Esophagus muscularis mucosa (tissue), 3 donors: ENCODE data around the gene RRP9.
A peak's percentile ranks its signal among the peaks of the same experiment; 100 is the strongest.

Experiments used
- POLR2A ChIP-seq: fragments of 450-650 bp; IDR thresholded peaks from one replicate; pipeline ENCODE4 v1.6.1; 2017; ENCODE audit warnings: antibody characterized with exemption, moderate library complexity, mild to moderate bottlenecking, low read depth
- POLR2AphosphoS5 ChIP-seq, 2 donors: sonication (generic); formaldehyde crosslinking; IDR thresholded peaks; one replicate each; pipeline ENCODE4 v1.6.1; 2017; ENCODE audit warnings: antibody characterized with exemption in 2 of 2
- TF ChIP-seq, protein P1 (sequence below), 3 experiments: fragments of 200-600 bp in 2 of 3; fragments of 450-650 bp in 1 of 3; sonication (generic) in 2 of 3; IDR thresholded peaks; one replicate each; pipeline ENCODE4 v1.5.1; 2017 to 2019; ENCODE audit warnings: antibody characterized with exemption in 3 of 3, mild to moderate bottlenecking in 2 of 3, moderate library complexity in 1 of 3

- TF ChIP-seq POLR2A (peak; percentile 51), POLR2AphosphoS5 (IDR thresholded peaks at IDR 0.05) (peak; percentile 48 to 84)
- TF ChIP-seq, protein P1, sequence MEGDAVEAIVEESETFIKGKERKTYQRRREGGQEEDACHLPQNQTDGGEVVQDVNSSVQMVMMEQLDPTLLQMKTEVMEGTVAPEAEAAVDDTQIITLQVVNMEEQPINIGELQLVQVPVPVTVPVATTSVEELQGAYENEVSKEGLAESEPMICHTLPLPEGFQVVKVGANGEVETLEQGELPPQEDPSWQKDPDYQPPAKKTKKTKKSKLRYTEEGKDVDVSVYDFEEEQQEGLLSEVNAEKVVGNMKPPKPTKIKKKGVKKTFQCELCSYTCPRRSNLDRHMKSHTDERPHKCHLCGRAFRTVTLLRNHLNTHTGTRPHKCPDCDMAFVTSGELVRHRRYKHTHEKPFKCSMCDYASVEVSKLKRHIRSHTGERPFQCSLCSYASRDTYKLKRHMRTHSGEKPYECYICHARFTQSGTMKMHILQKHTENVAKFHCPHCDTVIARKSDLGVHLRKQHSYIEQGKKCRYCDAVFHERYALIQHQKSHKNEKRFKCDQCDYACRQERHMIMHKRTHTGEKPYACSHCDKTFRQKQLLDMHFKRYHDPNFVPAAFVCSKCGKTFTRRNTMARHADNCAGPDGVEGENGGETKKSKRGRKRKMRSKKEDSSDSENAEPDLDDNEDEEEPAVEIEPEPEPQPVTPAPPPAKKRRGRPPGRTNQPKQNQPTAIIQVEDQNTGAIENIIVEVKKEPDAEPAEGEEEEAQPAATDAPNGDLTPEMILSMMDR (IDR thresholded peaks at IDR 0.05), result no peak
Measured at GRCh38 chr3:51967384-51968169, 25.9 kb upstream of the RRP9 start, which contains the start of gene PCBP4.
